Neural cell (in vitro differentiated cells): ENCODE measurements around the gene KCNH6. TPM values are rescaled to one million over a fixed set of nuclear protein-coding genes. Genes with fewer than 3 reads are reported as not detected.

Source experiments
- polyA plus RNA-seq: library from polyadenylated mRNA; depleted of rRNA; stranded (reverse); fragments of >200 nt; gene quantifications from 2 replicates; pipeline ENCODE4 v1.2.3, GENCODE V29; 2014
- small RNA-seq, 3 experiments: library from RNA; depleted of rRNA; stranded (forward); fragments of <200 nt; gene quantifications; one replicate each; pipeline ENCODE3, GENCODE V24; 2012

KCNH6 gene
- polyA plus RNA-seq, 1 donor from 2014 or later = not detected

Small RNAs within 50 kb of the gene (small RNA-seq; reads per million reads assigned to genes)
- gene RNU6-288P = 0 reads per million in 3 experiments

Other genes starting within 250 kb of the KCNH6 start
- gene CYB561, start 77.1 kb upstream of the KCNH6 start, polyA plus RNA-seq = 14.3 and 15.7 TPM in 2 replicates
- gene ACE, start 46.3 kb upstream of the KCNH6 start, polyA plus RNA-seq = 1.5 and 2.1 TPM in 2 replicates
- gene DCAF7, start 27.1 kb downstream of the KCNH6 start, polyA plus RNA-seq = 35.3 and 38.3 TPM in 2 replicates
- gene TACO1, start 77.5 kb downstream of the KCNH6 start, polyA plus RNA-seq = 15.8 and 16.2 TPM in 2 replicates
- gene MAP3K3, start 99.1 kb downstream of the KCNH6 start, polyA plus RNA-seq = 16.6 and 24.5 TPM in 2 replicates
- gene LIMD2, start 176.8 kb downstream of the KCNH6 start, polyA plus RNA-seq = 116 and 132 TPM in 2 replicates
- gene STRADA, start 218.4 kb downstream of the KCNH6 start, polyA plus RNA-seq = 15.6 and 18.4 TPM in 2 replicates